ENCODE results near the gene CHST5. TPM values are rescaled to one million over a fixed set of nuclear protein-coding genes. Genes with fewer than 3 reads are reported as not detected.
A peak's percentile ranks its signal among the peaks of the same experiment; 100 is the strongest.

Gene CHST5
- total and polyA plus RNA-seq, 2 of the 13 experiments (the other 11 are each of a cell fraction or from before 2014, with no cell fraction given) = 0.05 TPM; not detected in 1

DNA sequence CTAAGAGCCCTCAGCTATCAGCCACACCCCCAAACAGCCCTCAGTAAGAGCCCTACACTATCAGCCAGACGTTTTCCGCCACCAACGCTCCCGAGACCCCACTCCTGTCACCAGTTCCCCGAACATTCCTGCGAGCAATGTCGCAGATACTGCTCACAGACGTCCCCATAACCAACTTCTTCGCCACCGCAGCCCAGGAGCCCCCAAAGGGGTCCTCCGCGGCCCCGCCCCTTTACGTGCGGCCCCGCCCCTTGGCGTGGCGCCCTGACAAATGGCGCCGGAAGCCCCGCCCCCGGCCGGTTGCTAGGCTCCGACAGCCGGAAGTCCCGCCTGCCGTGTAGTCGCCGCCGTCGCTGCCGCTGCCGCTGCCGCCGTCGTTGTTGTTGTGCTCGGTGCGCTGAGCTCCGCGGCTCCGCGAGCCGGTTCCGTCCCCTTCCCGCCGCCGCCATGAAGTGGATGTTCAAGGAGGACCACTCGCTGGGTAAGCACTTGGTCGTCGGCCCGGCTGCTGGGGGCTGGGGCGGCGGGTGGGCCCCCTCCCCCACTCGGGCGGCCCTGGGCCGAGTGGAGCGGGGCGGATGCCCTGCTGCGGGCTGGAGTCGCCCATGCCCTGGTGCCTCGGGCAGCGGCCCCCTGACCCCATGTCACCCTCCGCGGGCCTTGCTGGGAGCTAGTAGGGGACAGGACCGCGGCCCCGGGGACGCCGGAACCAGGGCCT lies 30.3 kb upstream of the CHST5 start, which contains the start of gene GABARAPL2 (continued):
- TF ChIP-seq ZNF281 (CRISPR knock-in tag; IDR thresholded peaks at IDR 0.05; ENCODE audit: borderline replicate concordance) (peak; percentile 93), E2F5 (CRISPR knock-in tag; conservative IDR thresholded peaks at IDR 0.05) (no peak), ATF2 (CRISPR knock-in tag; IDR thresholded peaks at IDR 0.05) (0 out of 2 replicates have a peak, but pooled peaks have one; percentile 26), SOX6 (IDR thresholded peaks at IDR 0.05) (no peak), SOX6 (CRISPR knock-in tag; IDR thresholded peaks at IDR 0.05) (no peak), ZNF446 (CRISPR knock-in tag; IDR thresholded peaks at IDR 0.05) (peak; percentile 81), ZNF407 (CRISPR knock-in tag; IDR thresholded peaks at IDR 0.05; ENCODE audit: not compliant biosample characterization) (peak; percentile 96), RELA (CRISPR knock-in tag; IDR thresholded peaks at IDR 0.05) (peak; percentile 20; the same call in 1 of the 2 replicates), HNRNPLL (IDR thresholded peaks at IDR 0.05; ENCODE audit: low read depth, low read length, poor library complexity, severe bottlenecking) (peak; percentile 68), HOMEZ (CRISPR knock-in tag; IDR thresholded peaks at IDR 0.05; ENCODE audit: low read depth) (peak; percentile 12; the same call in 1 of the 2 replicates)
- TF ChIP-seq, protein P1, sequence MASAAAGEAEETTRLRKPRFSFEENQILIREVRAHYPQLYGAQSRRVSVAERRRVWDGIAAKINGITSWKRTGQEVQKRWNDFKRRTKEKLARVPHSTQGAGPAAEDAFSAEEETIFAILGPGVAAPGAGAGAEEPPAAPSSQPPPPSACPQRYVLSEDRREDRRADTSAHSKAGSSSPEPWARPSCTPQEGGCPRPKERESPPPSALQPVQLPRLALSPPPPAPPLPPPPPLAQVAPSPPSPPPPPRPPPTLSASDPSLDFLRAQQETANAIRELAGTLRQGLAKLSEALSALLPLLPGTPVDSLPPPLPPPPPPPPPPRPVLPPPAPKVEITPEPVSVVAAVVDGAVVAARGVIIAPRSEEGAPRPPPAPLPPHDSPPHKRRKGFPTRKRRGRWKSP (CRISPR knock-in tag; IDR thresholded peaks at IDR 0.05) = no peak; the same call in 1 of the 2 replicates

Data from HepG2 (cell line).